HFFc6 (cell line): ENCODE data around the gene ANGPTL1. TPM values are rescaled to one million over a fixed set of nuclear protein-coding genes. Genes with fewer than 3 reads are reported as not detected.

Source experiments
- DNase-seq: peaks from one replicate; pipeline ENCODE4 v3.0.0-alpha.2; 2018
- H3K27ac Mint-ChIP-seq: 2 replicates; pipeline ENCODE4 v1.8.0; 2020; ENCODE audit warnings: mild to moderate bottlenecking, mixed read lengths
- H3K27me3 Mint-ChIP-seq: 2 replicates; pipeline ENCODE4 v1.8.0; 2021; ENCODE audit warnings: mild to moderate bottlenecking, moderate library complexity, mixed read lengths; ENCODE audit not compliant: insufficient read depth
- H3K36me3 Mint-ChIP-seq: 2 replicates; pipeline ENCODE4 v1.8.0; 2021; ENCODE audit warnings: low read depth, mixed read lengths
- H3K4me1 Mint-ChIP-seq: 2 replicates; pipeline ENCODE4 v1.8.0; 2020; ENCODE audit warnings: low read depth, mixed read lengths
- H3K4me3 Mint-ChIP-seq: 2 replicates; pipeline ENCODE4 v1.8.0; 2020; ENCODE audit warnings: mild to moderate bottlenecking, moderate library complexity, mixed read lengths
- H3K9me3 Mint-ChIP-seq: 2 replicates; pipeline ENCODE4 v1.8.0; 2020; ENCODE audit warnings: mild to moderate bottlenecking, mixed read lengths
- long read RNA-seq: library from polyadenylated mRNA; unstranded; transcript quantifications from one replicate; pipeline ENCODE4 v2.0.0, GENCODE V29; 2019
- total RNA-seq, 6 experiments: library from RNA; stranded (reverse); fragmentation: NEBNext Ultra II Directional; extraction: Animal tissue kit (Norgen Biotek cat#: 25700); gene quantifications; 2 replicates in 1 of 6; 3 replicates in 5 of 6; pipeline ENCODE4 v1.2.3, GENCODE V29; 2021
- TF ChIP-seq, protein P1 (sequence below): fragments of 200-600 bp; sonication (generic); IDR thresholded peaks from 2 replicates; pipeline ENCODE4 v1.5.0; 2021; ENCODE audit warnings: antibody characterized with exemption, mild to moderate bottlenecking

The ANGPTL1 gene, protein sequence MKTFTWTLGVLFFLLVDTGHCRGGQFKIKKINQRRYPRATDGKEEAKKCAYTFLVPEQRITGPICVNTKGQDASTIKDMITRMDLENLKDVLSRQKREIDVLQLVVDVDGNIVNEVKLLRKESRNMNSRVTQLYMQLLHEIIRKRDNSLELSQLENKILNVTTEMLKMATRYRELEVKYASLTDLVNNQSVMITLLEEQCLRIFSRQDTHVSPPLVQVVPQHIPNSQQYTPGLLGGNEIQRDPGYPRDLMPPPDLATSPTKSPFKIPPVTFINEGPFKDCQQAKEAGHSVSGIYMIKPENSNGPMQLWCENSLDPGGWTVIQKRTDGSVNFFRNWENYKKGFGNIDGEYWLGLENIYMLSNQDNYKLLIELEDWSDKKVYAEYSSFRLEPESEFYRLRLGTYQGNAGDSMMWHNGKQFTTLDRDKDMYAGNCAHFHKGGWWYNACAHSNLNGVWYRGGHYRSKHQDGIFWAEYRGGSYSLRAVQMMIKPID
- total RNA-seq, result not detected
- long read RNA-seq, partial matches to known transcripts, result 0 of 1 reads
- long read RNA-seq, other reads (novel, unspliced or antisense), result 1 of 1 reads

DNA sequence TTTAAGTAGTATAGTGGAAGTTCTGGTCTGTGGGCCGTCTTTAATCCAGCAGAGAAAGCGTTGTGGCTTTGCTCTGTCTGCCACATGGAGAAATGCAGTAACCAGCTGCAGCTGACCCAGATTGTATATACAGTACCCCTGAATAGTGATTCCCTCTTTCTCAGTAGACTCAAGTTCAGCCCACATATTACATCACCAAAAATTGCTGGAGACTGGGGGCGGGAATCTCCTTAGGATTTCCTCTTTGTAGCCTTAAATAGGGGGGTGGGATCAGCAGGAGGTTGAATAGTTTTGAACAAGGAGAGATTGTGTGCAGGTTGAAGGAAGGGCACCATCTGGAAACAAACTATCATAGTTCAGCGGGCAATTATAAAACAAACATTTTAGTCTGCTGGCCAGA is at the start of gene ANGPTL1:
TSS of gene ANGPTL1 (minus strand) at position 134 of the 400 bp plus-strand sequence. CDS start 5,301 bp downstream, outside the sequence.
- DNase-seq, result no peak

DNA sequence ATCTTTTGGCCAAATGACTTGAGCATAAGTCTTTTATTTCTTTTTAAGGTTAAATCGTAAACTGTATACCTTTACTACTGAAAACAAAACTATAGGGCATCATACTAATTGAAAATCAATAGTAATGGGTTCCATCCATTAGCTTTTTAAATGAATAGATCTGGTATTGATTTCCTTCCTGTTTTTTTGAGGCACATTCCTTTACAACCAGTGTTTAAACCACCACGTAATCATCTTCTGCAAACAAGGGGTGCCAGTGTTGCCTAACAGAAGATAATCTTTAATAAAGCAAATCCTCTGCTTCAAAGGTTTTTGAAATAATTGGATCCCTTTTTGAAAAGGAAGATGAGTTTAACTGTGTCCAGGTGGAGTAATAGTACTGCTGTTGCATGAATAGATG is 48.7 kb upstream of the ANGPTL1 start:
- Mint-ChIP-seq H3K4me1 (no peaks in the 10 kb centered on the region), H3K4me3 (no peak overlapping the region), H3K27me3 (no peaks in the 10 kb centered on the region), H3K36me3 (peaks cover 40% of the 10 kb centered on the region), H3K9me3 (peaks cover 4% of the 10 kb centered on the region; the same call in 1 of the 2 replicates), H3K27ac (no peak overlapping the region)
- no peak for DNase-seq
- TF ChIP-seq, protein P1, sequence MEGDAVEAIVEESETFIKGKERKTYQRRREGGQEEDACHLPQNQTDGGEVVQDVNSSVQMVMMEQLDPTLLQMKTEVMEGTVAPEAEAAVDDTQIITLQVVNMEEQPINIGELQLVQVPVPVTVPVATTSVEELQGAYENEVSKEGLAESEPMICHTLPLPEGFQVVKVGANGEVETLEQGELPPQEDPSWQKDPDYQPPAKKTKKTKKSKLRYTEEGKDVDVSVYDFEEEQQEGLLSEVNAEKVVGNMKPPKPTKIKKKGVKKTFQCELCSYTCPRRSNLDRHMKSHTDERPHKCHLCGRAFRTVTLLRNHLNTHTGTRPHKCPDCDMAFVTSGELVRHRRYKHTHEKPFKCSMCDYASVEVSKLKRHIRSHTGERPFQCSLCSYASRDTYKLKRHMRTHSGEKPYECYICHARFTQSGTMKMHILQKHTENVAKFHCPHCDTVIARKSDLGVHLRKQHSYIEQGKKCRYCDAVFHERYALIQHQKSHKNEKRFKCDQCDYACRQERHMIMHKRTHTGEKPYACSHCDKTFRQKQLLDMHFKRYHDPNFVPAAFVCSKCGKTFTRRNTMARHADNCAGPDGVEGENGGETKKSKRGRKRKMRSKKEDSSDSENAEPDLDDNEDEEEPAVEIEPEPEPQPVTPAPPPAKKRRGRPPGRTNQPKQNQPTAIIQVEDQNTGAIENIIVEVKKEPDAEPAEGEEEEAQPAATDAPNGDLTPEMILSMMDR, result no peak

More for the DNA sequence above, at the start of gene ANGPTL1:
- TF ChIP-seq, protein P1, result no peak
- peak within 1 kb of the TSS; percentile 55 for H3K27ac Mint-ChIP-seq
- peaks cover 4% of the 10 kb centered on the region; the same call in 1 of the 2 replicates for H3K36me3 Mint-ChIP-seq
- peak within 1 kb of the TSS; percentile 24; the same call in 1 of the 2 replicates for H3K4me3 Mint-ChIP-seq
- H3K27me3 Mint-ChIP-seq, result peaks cover 3% of the 10 kb centered on the region
- H3K9me3 Mint-ChIP-seq, result no peaks in the 10 kb centered on the region
- H3K4me1 Mint-ChIP-seq, result peaks cover 63% of the 10 kb centered on the region

DNA sequence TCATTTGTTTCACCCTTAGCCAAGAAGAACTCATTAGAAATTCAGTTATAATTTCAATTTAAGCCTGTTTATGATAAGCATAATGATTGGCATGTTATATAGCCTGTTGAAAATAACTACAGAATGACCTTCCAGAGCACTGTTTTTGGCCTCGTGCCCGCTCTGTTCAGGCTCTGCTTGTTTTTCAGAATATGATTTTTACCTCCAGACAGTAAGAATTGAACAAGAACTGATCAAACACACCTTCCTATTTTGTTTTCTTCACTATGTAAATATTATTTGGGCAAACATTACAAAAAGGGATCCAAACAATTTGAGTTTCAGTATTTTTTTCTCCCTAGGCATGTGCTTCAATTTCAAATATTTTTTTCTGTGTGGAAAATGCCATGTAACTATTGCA is 48.1 kb upstream of the ANGPTL1 start:
- DNase-seq, result no peak
- no peaks in the 10 kb centered on the region for H3K9me3 Mint-ChIP-seq
- H3K36me3 Mint-ChIP-seq, result peaks cover 37% of the 10 kb centered on the region
- no peaks in the 10 kb centered on the region for H3K27me3 Mint-ChIP-seq
- H3K27ac Mint-ChIP-seq, result no peak overlapping the region
- no peaks in the 10 kb centered on the region for H3K4me1 Mint-ChIP-seq
- no peak overlapping the region for H3K4me3 Mint-ChIP-seq
- TF ChIP-seq, protein P1, result no peak

DNA sequence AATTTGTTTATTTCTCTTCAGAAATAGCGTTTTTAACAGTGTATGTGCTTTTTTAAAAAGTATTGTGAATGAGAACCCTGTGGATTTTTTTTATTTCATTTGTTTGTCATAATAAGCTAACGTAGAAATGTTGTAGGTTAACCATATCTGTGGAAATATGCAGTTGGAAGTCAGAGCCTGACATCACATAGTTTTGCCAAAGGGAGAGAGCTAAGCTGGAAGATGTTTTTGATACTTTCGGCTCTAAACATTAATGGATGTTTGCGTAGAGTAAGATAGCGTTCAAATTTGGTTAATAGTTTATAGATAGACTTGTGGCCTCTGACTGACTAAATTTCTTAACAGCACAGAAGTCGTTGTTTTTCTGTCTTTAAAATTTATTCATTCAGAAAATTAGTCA is 47.4 kb upstream of the ANGPTL1 start:
- Mint-ChIP-seq H3K27me3 (no peaks in the 10 kb centered on the region), H3K9me3 (no peaks in the 10 kb centered on the region), H3K4me3 (no peak overlapping the region), H3K27ac (no peak overlapping the region), H3K36me3 (peaks cover 34% of the 10 kb centered on the region), H3K4me1 (no peaks in the 10 kb centered on the region)
- DNase-seq, result no peak
- TF ChIP-seq, protein P1, result no peak

DNA sequence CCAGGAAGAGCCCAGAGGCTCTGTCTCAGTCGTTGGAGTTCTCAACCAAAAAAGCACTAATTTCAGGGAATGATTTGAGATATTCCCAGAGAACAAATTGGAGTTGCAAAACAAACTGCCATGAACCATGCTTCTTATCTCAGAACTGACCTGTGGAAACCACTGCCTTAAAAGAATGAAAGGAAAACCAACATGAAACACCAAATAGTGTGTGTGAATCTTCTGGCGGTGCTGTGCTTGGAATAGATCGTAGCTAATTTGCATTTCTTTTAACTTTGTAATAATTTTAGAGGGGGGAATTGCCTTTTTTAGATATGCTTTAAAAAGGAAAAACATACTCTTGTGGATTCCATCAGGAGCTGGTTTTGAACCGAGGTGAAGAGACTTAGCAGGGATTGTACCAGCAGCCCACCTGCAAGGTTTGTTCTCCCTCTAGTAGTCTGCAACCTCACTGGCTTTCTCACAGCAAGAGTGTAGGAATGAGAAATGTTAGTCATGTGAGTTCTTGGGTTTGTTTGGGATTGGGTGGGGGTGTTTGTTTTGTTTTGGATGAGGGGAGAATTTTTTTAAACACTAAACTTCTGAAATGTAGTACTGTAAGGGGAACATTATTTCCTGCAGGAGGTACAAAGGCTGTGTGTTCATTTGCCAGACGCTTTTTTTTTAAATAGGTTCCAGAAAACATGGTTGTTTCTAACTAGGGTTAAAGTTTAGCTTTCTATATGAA is 45.7 kb upstream of the ANGPTL1 start:
- Mint-ChIP-seq H3K36me3 (peaks cover 38% of the 10 kb centered on the region), H3K4me3 (no peak overlapping the region), H3K27me3 (no peaks in the 10 kb centered on the region), H3K9me3 (no peaks in the 10 kb centered on the region), H3K27ac (no peak overlapping the region), H3K4me1 (peaks cover 13% of the 10 kb centered on the region)
- TF ChIP-seq, protein P1, result no peak
- DNase-seq, result no peak
